K562 (cell line): ENCODE data around the gene CTSH. TPM values are rescaled to one million over a fixed set of nuclear protein-coding genes. Genes with fewer than 3 reads are reported as not detected.

Source experiments
- CEBPG ChIP-seq, 3 experiments: fragments of 200-800 bp in 1 of 3; sonication (Bioruptor generic) in 1 of 3; sonication (generic) in 1 of 3; formaldehyde crosslinking in 1 of 3; IDR thresholded peaks in 2 of 3; conservative IDR thresholded peaks in 1 of 3; 2 replicates each; pipeline versions ENCODE4 v1.6.1 to v1.8.0; 2016 to 2022; ENCODE audit warnings: missing compliant biosample characterization in 2 of 3, missing genetic modification characterization in 2 of 3, mild to moderate bottlenecking in 1 of 3, missing genetic modification reagents in 1 of 3
- CHD2 ChIP-seq: IDR thresholded peaks from 2 replicates; pipeline ENCODE4 v1.6.1; 2011; ENCODE audit warnings: low read depth, low read length
- FIP1L1 ChIP-seq: fragments of 200-400 bp; formaldehyde crosslinking; IDR thresholded peaks from 2 replicates; pipeline ENCODE4 v1.6.1; 2018; ENCODE audit warnings: mild to moderate bottlenecking, low read depth, low read length; ENCODE audit not compliant: poor library complexity, severe bottlenecking
- KAT8 ChIP-seq: fragments of 450-650 bp; IDR thresholded peaks from 2 replicates; pipeline ENCODE4 v1.6.1; 2016; ENCODE audit warnings: low read depth, mild to moderate bottlenecking
- MEF2A ChIP-seq: IDR thresholded peaks from 2 replicates; pipeline ENCODE4 v1.6.1; 2011; ENCODE audit warnings: low read depth, mild to moderate bottlenecking, low read length, moderate library complexity; ENCODE audit not compliant: control insufficient read depth
- MGA ChIP-seq: fragments of 450-650 bp; IDR thresholded peaks from 2 replicates; pipeline ENCODE4 v1.6.1; 2016; ENCODE audit warnings: mild to moderate bottlenecking, moderate library complexity
- STAT5B ChIP-seq: fragments of 250-450 bp; sonication (Bioruptor Pico); IDR thresholded peaks from 2 replicates; pipeline ENCODE4 v1.8.0; 2021; ENCODE audit warnings: mild to moderate bottlenecking, inconsistent platforms
- TEAD1 ChIP-seq, 2 experiments: fragments of 450-650 bp in 1 of 2; sonication (generic) in 1 of 2; formaldehyde crosslinking; IDR thresholded peaks; 2 replicates each; pipeline versions ENCODE4 v1.4.0 to v1.8.0; 2020 to 2022; ENCODE audit warnings: mild to moderate bottlenecking in 2 of 2, missing genetic modification reagents in 1 of 2
- ZBTB2 ChIP-seq: fragments of 450-650 bp; IDR thresholded peaks from 2 replicates; pipeline ENCODE4 v1.6.1; 2016; ENCODE audit warnings: antibody characterized with exemption
- ZNF232 ChIP-seq: sonication (generic); formaldehyde crosslinking; IDR thresholded peaks from 2 replicates; pipeline ENCODE4 v1.8.0; 2022; ENCODE audit warnings: mild to moderate bottlenecking, missing genetic modification reagents
- ZNF280B ChIP-seq: fragments of 250-450 bp; sonication (Bioruptor Pico); IDR thresholded peaks from 2 replicates; pipeline ENCODE4 v1.5.1; 2021; ENCODE audit warnings: mild to moderate bottlenecking
- ZNF764 ChIP-seq: fragments of 250-450 bp; sonication (Bioruptor Pico); IDR thresholded peaks from 2 replicates; pipeline ENCODE4 v1.4.0; 2020; ENCODE audit warnings: low read depth, mild to moderate bottlenecking, moderate library complexity
- polyA plus RNA-seq, 8 experiments: library from polyadenylated mRNA; depleted of rRNA in 4 of 8; stranded (reverse) in 5 of 8; unstranded in 3 of 8; fragments of >200 nt; fragmentation: Nextera tagmentation in 2 of 8; fragmentation: Illumina TruSeq in 1 of 8; extraction: Ambion mirVana in 2 of 8; extraction: Trizol in 1 of 8; gene quantifications; 2 replicates each; pipeline versions ENCODE4 v1.2.1 to v1.2.3, GENCODE V29; 2011 to 2014; ENCODE audit warnings: inconsistent platforms in 1 of 8, missing spikeins in 1 of 8
- total RNA-seq, 7 experiments: library from RNA; depleted of rRNA in 6 of 7; stranded (reverse); fragments of >200 nt in 6 of 7; fragmentation: Illumina TruSeq in 2 of 7; extraction: Trizol in 2 of 7; gene quantifications; 2 replicates each; pipeline versions ENCODE4 v1.2.1 to v1.2.3, GENCODE V29; 2011 to 2021; ENCODE audit warnings: low replicate concordance in 1 of 7

The CTSH gene
- total and polyA plus RNA-seq, 9 of the 15 experiments (the other 6 are each of a cell fraction or from before 2014, with no cell fraction given) = 15.0 to 462 (median 173) TPM

GRCh38 chr15:78944669-78945407, at the start of gene CTSH (continued):
- TF ChIP-seq MGA = peak; percentile 96
- TF ChIP-seq ZNF232 = no peak
- no peak for TF ChIP-seq ZNF280B (CRISPR knock-in tag)
- no peak for TF ChIP-seq CHD2
- no peak for TF ChIP-seq ZNF764 (CRISPR knock-in tag)
- TF ChIP-seq ZBTB2 = no peak
- peak in 1 of 2 experiments; percentile 75; a peak in 1 of 4 replicates for TF ChIP-seq TEAD1 (CRISPR knock-in tag; IDR thresholded peaks at IDR 0.05)
- no peak for TF ChIP-seq CEBPG (CRISPR knock-in tag; IDR thresholded peaks at IDR 0.05)
- TF ChIP-seq CEBPG (tag; conservative IDR thresholded peaks at IDR 0.05 in 1 of 2, IDR thresholded peaks at IDR 0.05 in 1 of 2) = no peak
- no peak for TF ChIP-seq STAT5B
- TF ChIP-seq KAT8 = no peak
- peak; percentile 45 for TF ChIP-seq FIP1L1
- TF ChIP-seq MEF2A = no peak
